Fibroblast of lung (primary cell): Measurements from ENCODE around the gene GADL1. TPM values are rescaled to one million over a fixed set of nuclear protein-coding genes. Genes with fewer than 3 reads are reported as not detected.

Source experiments
- DNase-seq, 2 donors: peaks; one replicate each; pipeline versions ENCODE4 v3.0.0 to v3.0.0-alpha.2; 2010; ENCODE audit warnings: low read depth in 2 of 2
- H2AFZ ChIP-seq: 2 replicates; pipeline ENCODE4 v1.5.1; 2012; ENCODE audit warnings: low read length, control low read depth, inconsistent platforms
- H3K27ac ChIP-seq: 2 replicates; pipeline ENCODE4 v1.5.1; 2011; ENCODE audit warnings: low read length, control low read depth; ENCODE audit not compliant: insufficient read depth
- H3K27me3 ChIP-seq: 2 replicates; pipeline ENCODE4 v1.5.1; 2011; ENCODE audit warnings: mild to moderate bottlenecking, low read length; ENCODE audit not compliant: control insufficient read depth, insufficient read depth
- H3K36me3 ChIP-seq: 2 replicates; pipeline ENCODE4 v1.5.1; 2011; ENCODE audit warnings: low read length; ENCODE audit not compliant: control insufficient read depth, insufficient read depth
- H3K4me1 ChIP-seq: 2 replicates; pipeline ENCODE4 v1.5.1; 2011; ENCODE audit warnings: low read length; ENCODE audit not compliant: control insufficient read depth, insufficient read depth; ENCODE audit errors: extremely low read depth
- H3K4me2 ChIP-seq: 2 replicates; pipeline ENCODE4 v1.5.1; 2011; ENCODE audit warnings: low read length, control low read depth; ENCODE audit not compliant: insufficient read depth; ENCODE audit errors: extremely low read depth
- H3K4me3 ChIP-seq, 4 experiments: fragments of 200-600 bp in 1 of 4; sonication (generic) in 1 of 4; replicated peaks in 1 of 4; 2 replicates each; pipeline ENCODE4 v1.5.1; 2011 to 2016; ENCODE audit warnings: low read length in 4 of 4, low read depth in 3 of 4, mild to moderate bottlenecking in 3 of 4, control low read depth in 2 of 4, inconsistent platforms in 1 of 4, mixed read lengths in 1 of 4; ENCODE audit not compliant: insufficient read depth in 1 of 4; ENCODE audit errors: control extremely low read depth in 1 of 4
- H3K79me2 ChIP-seq: 2 replicates; pipeline ENCODE4 v1.5.1; 2012; ENCODE audit warnings: mild to moderate bottlenecking, low read length, inconsistent platforms; ENCODE audit not compliant: control insufficient read depth, insufficient read depth
- H3K9ac ChIP-seq: 2 replicates; pipeline ENCODE4 v1.5.1; 2011; ENCODE audit warnings: mild to moderate bottlenecking, low read length, control low read depth; ENCODE audit not compliant: insufficient read depth
- H3K9me3 ChIP-seq: 2 replicates; pipeline ENCODE4 v1.5.1; 2012; ENCODE audit warnings: low read depth, low read length; ENCODE audit not compliant: control insufficient read depth, insufficient read depth
- H4K20me1 ChIP-seq: 2 replicates; pipeline ENCODE4 v1.5.1; 2011; ENCODE audit warnings: low read length; ENCODE audit not compliant: control insufficient read depth, insufficient read depth; ENCODE audit errors: extremely low read depth
- CTCF ChIP-seq, 2 donors: IDR thresholded peaks in 1 of 2; conservative IDR thresholded peaks in 1 of 2; 1 replicate in 1 of 2; 2 replicates in 1 of 2; pipeline ENCODE4 v1.5.1; 2011 to 2012; ENCODE audit warnings: low read length in 2 of 2, control low read depth in 1 of 2, inconsistent platforms in 1 of 2, low read depth in 1 of 2, mild to moderate bottlenecking in 1 of 2
- EZH2 ChIP-seq: IDR thresholded peaks from 2 replicates; pipeline ENCODE4 v1.5.1; 2012; ENCODE audit warnings: low read length, control low read depth, mild to moderate bottlenecking; ENCODE audit errors: missing control alignments
- polyA plus RNA-seq, 2 donors: library from polyadenylated mRNA; depleted of rRNA in 1 of 2; stranded (reverse) in 1 of 2; unstranded in 1 of 2; fragments of >200 nt; gene quantifications; 2 replicates each; pipeline ENCODE4 v1.2.1, GENCODE V29; 2011 to 2012; ENCODE audit warnings: missing spikeins in 1 of 2
- total RNA-seq: library from RNA; depleted of rRNA; stranded (reverse); fragments of >200 nt; gene quantifications from 2 replicates; pipeline ENCODE4 v1.2.1, GENCODE V29; 2014

The GADL1 gene
- total and polyA plus RNA-seq, 2 donors (not counting 1 experiment from before 2014, with no cell fraction given), result 0.18 to 3.6 TPM

- Histone ChIP-seq H3K27ac (no peak overlapping the region), H3K4me1 (peaks cover 10% of the 10 kb centered on the region), H3K4me3 (no peak overlapping the region), H3K4me2 (no peak overlapping the region), H2AFZ (no peak overlapping the region), H3K36me3 (peaks cover 12% of the 10 kb centered on the region), H3K79me2 (peaks cover 6% of the 10 kb centered on the region), H3K27me3 (no peaks in the 10 kb centered on the region), H3K9me3 (no peaks in the 10 kb centered on the region), H4K20me1 (no peaks in the 10 kb centered on the region), H3K9ac (no peak overlapping the region)
- DNase-seq, result no peak
- TF ChIP-seq CTCF (conservative IDR thresholded peaks at IDR 0.05 in 1 of 2, IDR thresholded peaks at IDR 0.05 in 1 of 2; ENCODE audit: low read depth in 1 of 2, low read length in 2 of 2) (no peak), EZH2 (no peak)
Measured at GRCh38 chr3:30676424-30677346, 217.8 kb downstream of the GADL1 start.
